ENCODE results near the gene DSCAML1.

The DSCAML1 gene

GRCh38 chr11:117686711-117687110 lies 110.3 kb downstream of the DSCAML1 start:
- TF ChIP-seq, protein P1, sequence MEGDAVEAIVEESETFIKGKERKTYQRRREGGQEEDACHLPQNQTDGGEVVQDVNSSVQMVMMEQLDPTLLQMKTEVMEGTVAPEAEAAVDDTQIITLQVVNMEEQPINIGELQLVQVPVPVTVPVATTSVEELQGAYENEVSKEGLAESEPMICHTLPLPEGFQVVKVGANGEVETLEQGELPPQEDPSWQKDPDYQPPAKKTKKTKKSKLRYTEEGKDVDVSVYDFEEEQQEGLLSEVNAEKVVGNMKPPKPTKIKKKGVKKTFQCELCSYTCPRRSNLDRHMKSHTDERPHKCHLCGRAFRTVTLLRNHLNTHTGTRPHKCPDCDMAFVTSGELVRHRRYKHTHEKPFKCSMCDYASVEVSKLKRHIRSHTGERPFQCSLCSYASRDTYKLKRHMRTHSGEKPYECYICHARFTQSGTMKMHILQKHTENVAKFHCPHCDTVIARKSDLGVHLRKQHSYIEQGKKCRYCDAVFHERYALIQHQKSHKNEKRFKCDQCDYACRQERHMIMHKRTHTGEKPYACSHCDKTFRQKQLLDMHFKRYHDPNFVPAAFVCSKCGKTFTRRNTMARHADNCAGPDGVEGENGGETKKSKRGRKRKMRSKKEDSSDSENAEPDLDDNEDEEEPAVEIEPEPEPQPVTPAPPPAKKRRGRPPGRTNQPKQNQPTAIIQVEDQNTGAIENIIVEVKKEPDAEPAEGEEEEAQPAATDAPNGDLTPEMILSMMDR (IDR thresholded peaks at IDR 0.05; ENCODE audit: extremely low read depth, insufficient read depth, missing control alignments): no peak
- DNase-seq (ENCODE audit: low spot score): no peak
- in situ Hi-C loops (cut with MboI; ENCODE audit: low pct_unique_long_range_greater_than_20kb, low sequenced_read_pairs, unreplicated experiment): no loop called here

GRCh38 chr11:117685566-117685965 lies 111.5 kb downstream of the DSCAML1 start:
- TF ChIP-seq, protein P1 (IDR thresholded peaks at IDR 0.05; ENCODE audit: extremely low read depth, insufficient read depth, missing control alignments): no peak
- in situ Hi-C loops (cut with MboI; ENCODE audit: low pct_unique_long_range_greater_than_20kb, low sequenced_read_pairs, unreplicated experiment): no loop called here
- DNase-seq (ENCODE audit: low spot score): no peak

DNA sequence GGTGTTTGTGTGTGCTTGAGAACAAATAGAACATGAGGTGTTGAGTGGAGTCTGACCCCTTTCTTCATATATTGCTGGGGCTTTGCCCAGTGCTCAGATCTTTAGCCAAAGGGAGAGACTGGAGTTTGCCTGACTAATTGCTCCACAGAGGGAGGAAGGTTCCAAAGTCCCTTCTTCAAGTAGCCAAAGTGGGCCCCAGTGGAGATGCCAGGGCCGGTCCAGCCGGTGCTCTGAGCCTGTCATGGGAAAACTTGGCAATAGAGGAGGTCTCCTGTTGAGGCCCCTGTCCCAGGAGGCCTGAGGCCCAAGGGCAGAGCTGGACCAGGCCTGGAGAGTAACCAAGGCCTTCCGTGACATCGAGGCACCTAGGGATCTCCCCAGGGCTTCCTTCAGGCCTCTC lies 112.3 kb downstream of the DSCAML1 start:
- TF ChIP-seq, protein P1 (IDR thresholded peaks at IDR 0.05; ENCODE audit: extremely low read depth, insufficient read depth, missing control alignments): no peak
- in situ Hi-C loops (cut with MboI; ENCODE audit: low pct_unique_long_range_greater_than_20kb, low sequenced_read_pairs, unreplicated experiment): no loop called here
- DNase-seq (ENCODE audit: low spot score): no peak

- in situ Hi-C loops (cut with MboI; ENCODE audit: low pct_unique_long_range_greater_than_20kb, low sequenced_read_pairs, unreplicated experiment): no loop called here
- DNase-seq (ENCODE audit: low spot score): no peak
- TF ChIP-seq, protein P1 (IDR thresholded peaks at IDR 0.05; ENCODE audit: extremely low read depth, insufficient read depth, missing control alignments): no peak
Measured at GRCh38 chr11:117684111-117684510, 112.9 kb downstream of the DSCAML1 start.

DNA sequence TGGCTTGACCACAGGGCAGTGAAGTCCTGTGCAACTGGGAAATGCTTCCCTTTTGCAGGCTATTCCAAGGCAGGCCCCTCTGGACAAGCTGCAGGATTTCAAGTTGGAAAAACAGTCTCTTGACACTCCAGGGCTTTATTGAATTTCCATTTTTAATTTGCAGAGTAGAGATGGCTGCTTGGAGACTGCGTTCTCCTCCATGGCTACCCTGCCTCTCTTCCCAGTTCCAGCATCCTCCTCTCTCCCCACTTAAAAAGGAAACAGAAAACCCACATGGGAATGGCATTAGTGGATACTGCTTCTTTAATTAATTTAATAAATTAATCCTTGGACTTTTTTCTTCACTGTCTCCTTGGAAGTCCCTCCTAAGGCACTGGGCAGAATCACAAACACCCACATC lies 115.6 kb downstream of the DSCAML1 start:
- TF ChIP-seq, protein P1 (IDR thresholded peaks at IDR 0.05; ENCODE audit: extremely low read depth, insufficient read depth, missing control alignments): no peak
- in situ Hi-C loops (cut with MboI; ENCODE audit: low pct_unique_long_range_greater_than_20kb, low sequenced_read_pairs, unreplicated experiment): no loop called here
- DNase-seq (ENCODE audit: low spot score): no peak

GRCh38 chr11:117679461-117679860 lies 117.6 kb downstream of the DSCAML1 start:
- TF ChIP-seq, protein P1 (IDR thresholded peaks at IDR 0.05; ENCODE audit: extremely low read depth, insufficient read depth, missing control alignments): no peak
- in situ Hi-C loops (cut with MboI; ENCODE audit: low pct_unique_long_range_greater_than_20kb, low sequenced_read_pairs, unreplicated experiment): no loop called here
- DNase-seq (ENCODE audit: low spot score): no peak
